Lower leg skin (tissue), 3 donors: Measurements from ENCODE around the gene EZR.

Experiments
- POLR2A ChIP-seq, 2 donors: fragments of 450-650 bp; IDR thresholded peaks; one replicate each; pipeline ENCODE4 v1.6.1; 2016 to 2017; ENCODE audit warnings: antibody characterized with exemption in 2 of 2, mild to moderate bottlenecking in 1 of 2, moderate library complexity in 1 of 2
- TF ChIP-seq, protein P1 (sequence below), 3 donors: fragments of 450-650 bp; IDR thresholded peaks; one replicate each; pipeline ENCODE4 v1.5.1; 2016; ENCODE audit warnings: antibody characterized with exemption in 3 of 3, mild to moderate bottlenecking in 3 of 3, moderate library complexity in 2 of 3

DNA sequence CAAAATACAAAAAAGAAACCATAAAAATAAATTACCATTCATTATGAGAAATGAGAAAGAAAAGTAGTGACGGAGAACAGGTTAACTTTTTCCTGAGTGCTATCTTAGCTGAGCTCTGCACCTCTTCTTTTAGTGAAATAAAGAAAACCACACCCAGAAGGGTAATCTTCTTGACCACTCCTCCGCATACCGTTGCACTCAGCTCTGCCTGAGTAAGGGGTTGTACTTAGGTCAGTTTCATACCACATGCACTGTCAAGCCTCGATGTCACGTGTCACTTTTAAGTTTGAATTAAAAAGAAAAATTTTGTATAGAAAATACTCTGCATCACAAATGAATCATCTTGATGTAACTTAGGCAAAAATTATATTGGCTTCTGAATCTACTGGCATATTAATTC is 2.8 kb downstream of the EZR start:
- TF ChIP-seq, protein P1, sequence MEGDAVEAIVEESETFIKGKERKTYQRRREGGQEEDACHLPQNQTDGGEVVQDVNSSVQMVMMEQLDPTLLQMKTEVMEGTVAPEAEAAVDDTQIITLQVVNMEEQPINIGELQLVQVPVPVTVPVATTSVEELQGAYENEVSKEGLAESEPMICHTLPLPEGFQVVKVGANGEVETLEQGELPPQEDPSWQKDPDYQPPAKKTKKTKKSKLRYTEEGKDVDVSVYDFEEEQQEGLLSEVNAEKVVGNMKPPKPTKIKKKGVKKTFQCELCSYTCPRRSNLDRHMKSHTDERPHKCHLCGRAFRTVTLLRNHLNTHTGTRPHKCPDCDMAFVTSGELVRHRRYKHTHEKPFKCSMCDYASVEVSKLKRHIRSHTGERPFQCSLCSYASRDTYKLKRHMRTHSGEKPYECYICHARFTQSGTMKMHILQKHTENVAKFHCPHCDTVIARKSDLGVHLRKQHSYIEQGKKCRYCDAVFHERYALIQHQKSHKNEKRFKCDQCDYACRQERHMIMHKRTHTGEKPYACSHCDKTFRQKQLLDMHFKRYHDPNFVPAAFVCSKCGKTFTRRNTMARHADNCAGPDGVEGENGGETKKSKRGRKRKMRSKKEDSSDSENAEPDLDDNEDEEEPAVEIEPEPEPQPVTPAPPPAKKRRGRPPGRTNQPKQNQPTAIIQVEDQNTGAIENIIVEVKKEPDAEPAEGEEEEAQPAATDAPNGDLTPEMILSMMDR (IDR thresholded peaks at IDR 0.05) = no peak
- no peak for TF ChIP-seq POLR2A (IDR thresholded peaks at IDR 0.05)
